ENCODE data around the gene SLC48A1. TPM values are rescaled to one million over a fixed set of nuclear protein-coding genes. Genes with fewer than 3 reads are reported as not detected.
A peak's percentile ranks its signal among the peaks of the same experiment; 100 is the strongest.

SLC48A1 gene
- total and polyA plus RNA-seq, 11 donors: 13.0 to 68.2 (median 23.8) TPM

DNA sequence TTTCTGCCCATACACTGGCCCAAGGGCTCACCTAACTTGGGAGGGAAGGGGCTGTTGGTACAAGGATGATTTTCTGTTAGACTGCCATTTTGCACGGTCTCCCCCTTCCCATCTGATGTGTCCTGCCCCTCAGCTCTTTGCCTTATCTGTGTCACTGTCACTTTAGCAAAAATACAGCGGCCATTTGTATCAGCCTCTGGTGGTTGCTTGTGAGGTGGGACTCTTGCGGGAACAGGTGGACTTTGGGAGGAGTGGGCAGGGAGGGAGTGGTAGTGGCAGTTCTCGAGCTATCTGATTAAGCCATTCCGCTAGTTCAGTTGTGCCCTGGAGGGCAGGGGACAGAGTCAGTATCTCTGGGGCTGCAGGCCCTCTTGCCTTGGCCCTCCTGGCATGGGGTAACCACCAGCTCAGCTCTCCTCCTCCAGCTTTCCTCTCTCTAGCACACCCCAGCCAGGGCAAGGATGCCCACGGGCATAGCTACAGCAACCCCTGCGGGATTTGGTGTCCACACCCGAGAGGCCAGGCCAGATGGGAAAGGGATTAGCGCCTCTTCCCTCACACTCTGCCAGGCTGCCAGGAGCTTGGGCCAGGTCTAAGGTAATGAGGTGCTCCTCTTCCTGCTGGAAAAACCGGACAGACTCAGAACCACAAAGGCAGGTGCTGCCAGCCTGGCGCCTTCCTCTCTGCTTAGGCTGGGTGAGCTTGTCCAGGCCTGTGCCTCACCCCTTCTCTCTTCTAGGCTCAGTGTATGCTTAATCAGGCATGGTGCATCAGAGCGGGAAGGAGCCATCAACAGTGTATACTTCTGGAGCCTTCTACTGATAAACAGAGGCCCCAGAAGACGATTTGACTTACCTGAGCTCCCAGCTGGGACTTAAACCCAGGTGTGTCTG is 8.7 kb downstream of the SLC48A1 start:
- TF ChIP-seq POLR2A (IDR thresholded peaks at IDR 0.05): no peak
- TF ChIP-seq, protein P1, sequence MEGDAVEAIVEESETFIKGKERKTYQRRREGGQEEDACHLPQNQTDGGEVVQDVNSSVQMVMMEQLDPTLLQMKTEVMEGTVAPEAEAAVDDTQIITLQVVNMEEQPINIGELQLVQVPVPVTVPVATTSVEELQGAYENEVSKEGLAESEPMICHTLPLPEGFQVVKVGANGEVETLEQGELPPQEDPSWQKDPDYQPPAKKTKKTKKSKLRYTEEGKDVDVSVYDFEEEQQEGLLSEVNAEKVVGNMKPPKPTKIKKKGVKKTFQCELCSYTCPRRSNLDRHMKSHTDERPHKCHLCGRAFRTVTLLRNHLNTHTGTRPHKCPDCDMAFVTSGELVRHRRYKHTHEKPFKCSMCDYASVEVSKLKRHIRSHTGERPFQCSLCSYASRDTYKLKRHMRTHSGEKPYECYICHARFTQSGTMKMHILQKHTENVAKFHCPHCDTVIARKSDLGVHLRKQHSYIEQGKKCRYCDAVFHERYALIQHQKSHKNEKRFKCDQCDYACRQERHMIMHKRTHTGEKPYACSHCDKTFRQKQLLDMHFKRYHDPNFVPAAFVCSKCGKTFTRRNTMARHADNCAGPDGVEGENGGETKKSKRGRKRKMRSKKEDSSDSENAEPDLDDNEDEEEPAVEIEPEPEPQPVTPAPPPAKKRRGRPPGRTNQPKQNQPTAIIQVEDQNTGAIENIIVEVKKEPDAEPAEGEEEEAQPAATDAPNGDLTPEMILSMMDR (IDR thresholded peaks at IDR 0.05): no peak
- Histone ChIP-seq H3K4me1 (peaks cover 0 to 43% (median 27%) of the 10 kb centered on the region in 12 donors), H3K27me3 (no peaks in the 10 kb centered on the region), H3K4me3 (no peak overlapping the region), H3K27ac (peak overlapping the region in 1 of 12 donors; percentile 30), H3K9me3 (no peaks in the 10 kb centered on the region), H3K36me3 (peaks cover 0 to 63% (median 49%) of the 10 kb centered on the region in 9 donors)
- 68 to 75% (median 71%) methylated on average over 12 to 13 of the region's 13 CpGs for WGBS, 4 donors
- DNase-seq (peak in 1 of 5 donors; percentile 48), ATAC-seq (no peak)
- intact Hi-C loops (cut with DNase I): loop anchor here in 5 of 10 donors (2.0 to 5.0 kb wide), 3 partner anchors 49 to 129 kb away; no protein-coding TSS in a partner anchor

DNA sequence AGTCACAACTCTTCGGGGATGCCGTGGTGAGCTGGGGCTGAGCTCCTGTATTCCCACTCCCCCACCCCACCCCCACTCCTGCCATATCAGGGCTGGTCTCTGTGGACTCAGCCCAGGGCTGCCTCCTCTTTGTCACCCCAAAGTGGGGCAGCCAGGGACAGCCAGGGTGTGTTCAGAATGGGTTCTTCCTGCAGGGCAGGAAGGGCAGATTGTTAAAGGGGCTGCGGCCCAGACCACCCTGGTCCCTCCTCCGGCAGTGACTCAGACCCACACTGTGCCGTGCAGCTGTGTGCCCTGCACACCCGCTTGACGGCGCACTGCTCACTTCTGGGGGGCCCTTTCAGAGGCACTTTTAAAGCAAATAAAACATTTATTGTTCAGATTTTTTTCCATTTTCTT is 9.3 kb downstream of the SLC48A1 start:
- ATAC-seq (no peak), DNase-seq (peak in 1 of 5 donors; percentile 55)
- TF ChIP-seq, protein P1 (IDR thresholded peaks at IDR 0.05): no peak
- TF ChIP-seq POLR2A (IDR thresholded peaks at IDR 0.05): no peak
- H3K4me1 ChIP-seq: peaks cover 0 to 38% (median 20%) of the 10 kb centered on the region in 12 donors
- peak overlapping the region in 1 of 12 donors; percentile 38 for H3K27ac ChIP-seq
- 69 to 83% (median 72%) methylated on average over 8 of the region's 8 CpGs for WGBS, 4 donors
- peaks cover 2 to 70% (median 56%) of the 10 kb centered on the region in 9 donors for H3K36me3 ChIP-seq
- intact Hi-C loops (cut with DNase I): loop anchor here in 4 of 10 donors (5.0 kb wide), 2 partner anchors 55 to 130 kb away; no protein-coding TSS in a partner anchor
- H3K9me3 ChIP-seq: no peaks in the 10 kb centered on the region
- H3K4me3 ChIP-seq: no peak overlapping the region
- no peaks in the 10 kb centered on the region for H3K27me3 ChIP-seq

DNA sequence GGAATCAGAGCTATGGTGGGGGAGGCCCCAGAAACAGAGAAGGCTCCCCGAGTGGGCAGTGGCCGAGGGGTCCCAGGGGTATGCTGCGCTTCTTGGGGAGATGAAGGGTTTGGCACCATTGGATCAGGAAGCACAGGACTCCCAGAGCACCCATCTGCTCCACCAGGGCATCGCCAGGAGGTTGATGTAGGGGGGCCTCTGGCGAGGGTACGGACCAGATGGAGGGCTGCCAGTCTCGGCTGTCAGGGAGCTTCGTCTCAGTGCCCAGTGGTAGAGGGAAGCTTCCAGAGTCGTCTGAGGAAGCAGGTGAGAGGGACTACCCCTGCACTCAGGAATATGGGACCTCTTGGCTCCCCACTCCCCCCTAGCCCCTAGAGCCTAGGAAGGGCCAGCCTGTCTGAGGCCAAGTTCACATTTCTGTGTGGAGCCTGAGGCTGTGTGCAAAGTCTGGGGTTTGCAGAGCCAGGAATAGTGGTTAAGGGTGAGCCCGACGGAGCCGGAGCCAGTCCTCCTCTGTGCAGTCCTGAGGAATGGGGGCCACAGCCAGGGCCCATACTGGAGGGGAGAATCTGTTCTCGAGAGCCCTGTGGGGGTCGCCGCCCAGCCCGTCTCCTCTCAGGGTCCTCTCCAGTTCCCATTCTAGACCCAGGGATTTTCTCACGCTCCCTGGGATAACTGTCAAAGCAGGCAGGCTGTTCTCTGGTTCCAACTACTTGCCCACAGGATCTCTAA is 10.2 kb downstream of the SLC48A1 start:
- H3K4me3 ChIP-seq: no peak overlapping the region
- peak in 1 of 5 donors; percentile 55 for DNase-seq
- intact Hi-C loops (cut with DNase I): loop anchor here in 4 of 10 donors (5.0 kb wide), 2 partner anchors 54 to 131 kb away; no protein-coding TSS in a partner anchor
- peaks cover 2 to 78% (median 64%) of the 10 kb centered on the region in 9 donors for H3K36me3 ChIP-seq
- no peaks in the 10 kb centered on the region for H3K27me3 ChIP-seq
- no peaks in the 10 kb centered on the region for H3K9me3 ChIP-seq
- TF ChIP-seq POLR2A (IDR thresholded peaks at IDR 0.05): no peak
- TF ChIP-seq, protein P1 (IDR thresholded peaks at IDR 0.05): no peak
- peak overlapping the region in 1 of 12 donors; percentile 38 for H3K27ac ChIP-seq
- 70 to 88% (median 75%) methylated on average over 9 to 17 of the region's 17 CpGs for WGBS, 4 donors
- ATAC-seq: no peak
- H3K4me1 ChIP-seq: peaks cover 0 to 35% (median 13%) of the 10 kb centered on the region in 12 donors

All from heart left ventricle (tissue), 16 donors.